Esophagus muscularis mucosa (tissue), 3 donors: Measurements from ENCODE around the gene LIPA.
"Not testable (repeated sequence)": the region's sequence is repeated elsewhere in the genome, so short reads cannot be mapped to it uniquely, and the experiment has no call there.

Experiments
- POLR2A ChIP-seq: fragments of 450-650 bp; IDR thresholded peaks from one replicate; pipeline ENCODE4 v1.6.1; 2017; ENCODE audit warnings: antibody characterized with exemption, moderate library complexity, mild to moderate bottlenecking, low read depth
- TF ChIP-seq, protein P1 (sequence below), 3 experiments: fragments of 200-600 bp in 2 of 3; fragments of 450-650 bp in 1 of 3; sonication (generic) in 2 of 3; IDR thresholded peaks; one replicate each; pipeline ENCODE4 v1.5.1; 2017 to 2019; ENCODE audit warnings: antibody characterized with exemption in 3 of 3, mild to moderate bottlenecking in 2 of 3, moderate library complexity in 1 of 3

GRCh38 chr10:89284711-89285110 lies 33.1 kb upstream of the LIPA start:
- TF ChIP-seq, protein P1, sequence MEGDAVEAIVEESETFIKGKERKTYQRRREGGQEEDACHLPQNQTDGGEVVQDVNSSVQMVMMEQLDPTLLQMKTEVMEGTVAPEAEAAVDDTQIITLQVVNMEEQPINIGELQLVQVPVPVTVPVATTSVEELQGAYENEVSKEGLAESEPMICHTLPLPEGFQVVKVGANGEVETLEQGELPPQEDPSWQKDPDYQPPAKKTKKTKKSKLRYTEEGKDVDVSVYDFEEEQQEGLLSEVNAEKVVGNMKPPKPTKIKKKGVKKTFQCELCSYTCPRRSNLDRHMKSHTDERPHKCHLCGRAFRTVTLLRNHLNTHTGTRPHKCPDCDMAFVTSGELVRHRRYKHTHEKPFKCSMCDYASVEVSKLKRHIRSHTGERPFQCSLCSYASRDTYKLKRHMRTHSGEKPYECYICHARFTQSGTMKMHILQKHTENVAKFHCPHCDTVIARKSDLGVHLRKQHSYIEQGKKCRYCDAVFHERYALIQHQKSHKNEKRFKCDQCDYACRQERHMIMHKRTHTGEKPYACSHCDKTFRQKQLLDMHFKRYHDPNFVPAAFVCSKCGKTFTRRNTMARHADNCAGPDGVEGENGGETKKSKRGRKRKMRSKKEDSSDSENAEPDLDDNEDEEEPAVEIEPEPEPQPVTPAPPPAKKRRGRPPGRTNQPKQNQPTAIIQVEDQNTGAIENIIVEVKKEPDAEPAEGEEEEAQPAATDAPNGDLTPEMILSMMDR (IDR thresholded peaks at IDR 0.05), result not testable (repeated sequence)
- not testable (repeated sequence) for TF ChIP-seq POLR2A
